ENCODE results near the gene FBXW7.
"Not testable (repeated sequence)": the region's sequence is repeated elsewhere in the genome, so short reads cannot be mapped to it uniquely, and the experiment has no call there.

FBXW7 gene

GRCh38 chr4:152535903-152536544, at the start of gene FBXW7:
Gene FBXW7, minus strand, starts transcription at chr4:152536092. Its CDS starts 124,289 bp downstream, at chr4:152411803.
- peak; percentile 97 for DNase-seq (ENCODE audit: low read depth in 2 of 2)

DNA sequence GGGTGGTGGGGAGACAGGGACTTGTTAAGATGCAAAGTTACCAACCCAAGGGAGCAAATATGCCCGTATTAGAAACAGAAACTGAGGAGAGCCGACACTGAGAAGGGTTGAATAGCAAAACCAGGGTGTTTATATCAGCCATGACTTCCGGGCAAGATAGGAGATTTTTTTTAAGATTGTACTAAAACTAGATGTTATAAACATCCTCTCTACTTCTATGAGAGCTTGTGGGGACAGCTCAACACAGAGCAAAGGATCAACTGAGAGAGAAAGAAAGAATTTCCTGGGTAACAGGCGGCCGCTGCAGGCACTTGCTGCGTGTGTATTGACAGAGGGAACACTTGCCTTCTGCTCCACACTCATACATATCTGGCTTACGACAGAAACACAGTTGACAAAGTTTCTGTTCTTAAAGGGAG, 49.1 kb upstream of the FBXW7 start:
- DNase-seq (ENCODE audit: low read depth in 2 of 2), result no peak

DNA sequence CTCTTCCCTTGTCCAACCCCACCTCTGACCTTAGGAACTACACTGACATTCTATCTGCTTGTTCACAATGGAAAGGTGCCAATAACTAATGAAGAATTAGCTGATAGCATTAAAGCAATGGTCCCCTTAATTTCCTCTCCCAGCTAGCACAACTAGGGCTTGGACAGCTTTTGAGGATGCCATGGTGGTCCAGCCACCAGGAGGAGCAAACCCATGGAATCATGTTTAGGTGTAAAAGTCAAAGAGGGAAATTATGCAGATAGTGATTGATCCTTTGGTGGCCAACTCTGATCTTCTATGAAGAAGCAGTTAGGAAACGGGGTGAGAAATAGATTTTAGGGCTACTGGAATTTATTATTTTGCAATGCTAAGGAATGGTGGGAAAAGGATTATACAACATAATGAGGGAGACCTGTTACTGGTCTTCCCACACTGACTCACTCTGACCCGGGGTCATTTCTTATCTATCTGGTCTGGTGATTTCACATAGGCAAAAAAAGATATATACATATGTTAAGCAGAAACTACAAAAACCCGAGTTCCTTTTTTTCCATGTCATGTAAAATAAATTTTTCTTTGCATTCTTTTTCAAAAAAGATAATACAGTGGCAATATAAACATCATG, 45.8 kb upstream of the FBXW7 start:
- no peak for DNase-seq (ENCODE audit: low read depth in 2 of 2)

DNA sequence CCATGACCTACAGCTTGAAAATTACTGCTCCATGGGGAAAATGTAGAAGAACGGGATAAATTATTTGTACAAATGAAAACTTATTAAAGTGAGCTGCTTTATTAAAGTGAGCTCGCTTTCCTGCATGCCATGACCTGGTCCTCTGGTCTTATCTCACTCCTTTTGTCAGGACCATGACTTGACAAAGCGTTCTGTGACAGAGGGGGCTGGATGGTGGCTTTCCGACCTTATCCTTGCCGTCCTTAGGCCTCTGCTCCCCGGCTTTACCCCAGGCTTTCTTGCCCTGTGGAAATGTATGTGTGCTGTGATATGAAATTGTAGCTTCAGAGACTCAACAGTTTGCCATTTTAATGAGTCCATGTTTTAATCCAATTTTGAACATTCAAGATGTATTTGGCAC, 44.0 kb upstream of the FBXW7 start:
- DNase-seq (ENCODE audit: low read depth in 2 of 2), result no peak

- no peak for DNase-seq (ENCODE audit: low read depth in 2 of 2)
Measured at GRCh38 chr4:152579107-152579764, 43.3 kb upstream of the FBXW7 start.

DNA sequence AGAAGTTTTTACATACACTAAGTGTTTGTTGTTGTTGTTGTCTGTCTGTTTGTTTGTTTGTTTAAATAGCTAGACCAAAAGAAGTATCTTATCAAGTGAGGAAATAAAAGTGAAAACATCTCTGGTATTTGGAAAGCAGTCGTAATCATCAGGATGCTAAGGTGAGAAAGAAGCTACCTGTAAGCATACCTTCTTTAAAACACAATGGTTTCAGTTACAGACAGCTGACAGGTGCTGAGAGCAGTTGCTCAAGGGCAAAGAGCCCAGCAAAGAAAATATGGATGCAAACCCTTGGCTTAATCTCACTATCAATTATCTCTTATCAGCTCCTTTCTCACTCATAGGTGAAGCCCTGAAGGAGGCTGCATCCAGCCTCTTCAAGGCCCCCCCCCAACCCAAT, 42.8 kb upstream of the FBXW7 start:
- no peak for DNase-seq (ENCODE audit: low read depth in 2 of 2)

- no peak for DNase-seq (ENCODE audit: low read depth in 2 of 2)
Measured at GRCh38 chr4:152577708-152578396, 42.0 kb upstream of the FBXW7 start.

- DNase-seq (ENCODE audit: low read depth in 2 of 2), result no peak
Measured at GRCh38 chr4:152575533-152575932, 39.6 kb upstream of the FBXW7 start.

DNA sequence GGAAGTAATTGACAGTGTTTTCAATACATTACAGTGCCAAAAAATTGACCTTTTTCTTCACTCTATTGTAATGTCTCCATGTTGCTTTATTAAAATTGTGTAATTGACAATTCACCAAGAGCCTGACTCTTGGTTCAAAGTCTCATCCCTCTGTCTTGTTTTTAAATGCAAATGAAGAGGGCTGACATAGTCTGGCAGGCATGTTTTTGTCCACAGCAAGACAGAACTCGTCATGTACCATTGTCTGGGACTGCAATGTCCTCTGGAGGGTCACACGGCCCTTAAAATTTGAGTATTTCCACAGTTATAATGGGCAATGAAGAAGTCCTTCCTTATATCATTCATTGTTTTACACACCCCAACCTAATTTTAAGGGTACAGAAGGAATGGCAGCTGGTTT, 38.0 kb upstream of the FBXW7 start:
- no peak for DNase-seq (ENCODE audit: low read depth in 2 of 2)

- no peak for DNase-seq (ENCODE audit: low read depth in 2 of 2)
Measured at GRCh38 chr4:152572417-152573086, 36.7 kb upstream of the FBXW7 start.

GRCh38 chr4:152571770-152572169, 35.9 kb upstream of the FBXW7 start:
- DNase-seq (ENCODE audit: low read depth in 2 of 2), result no peak

DNA sequence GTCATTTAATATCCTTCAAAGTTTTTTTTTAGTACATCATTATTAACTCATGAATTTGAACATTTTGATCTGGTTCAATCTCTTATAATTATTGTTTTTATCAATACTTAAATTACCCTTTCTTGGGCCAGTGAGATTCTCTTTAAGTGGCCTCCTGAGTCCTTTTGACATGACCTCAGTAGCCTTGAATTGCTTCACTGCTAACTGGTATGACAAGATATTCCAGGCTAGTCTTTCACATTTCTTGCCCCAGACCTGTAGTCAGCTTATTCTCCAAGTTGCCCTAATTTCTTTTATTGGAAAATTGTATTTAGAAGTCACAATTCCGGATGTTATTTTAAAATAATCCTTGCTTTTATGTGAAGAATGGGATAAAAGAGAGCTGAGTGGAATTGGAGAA, 35.4 kb upstream of the FBXW7 start:
- DNase-seq (ENCODE audit: low read depth in 2 of 2), result no peak

DNA sequence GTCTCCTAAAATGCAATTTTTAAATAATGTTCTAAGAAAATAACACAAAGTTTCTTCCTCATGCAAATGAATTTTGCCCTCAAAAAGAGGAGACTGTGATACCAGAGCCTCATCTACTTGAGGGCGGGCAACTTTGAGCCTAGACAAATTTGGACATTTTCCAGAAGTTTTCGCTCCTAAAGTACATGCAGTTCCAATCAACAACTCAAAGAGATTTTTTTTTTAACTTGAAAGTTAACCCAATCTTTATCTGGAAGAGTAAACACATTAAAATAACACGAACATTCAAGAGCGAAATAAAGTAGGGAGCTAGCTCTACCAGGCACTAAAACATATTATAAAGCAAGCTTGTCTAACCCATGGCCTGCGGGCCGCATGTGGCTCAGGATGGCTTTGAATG, 29.4 kb upstream of the FBXW7 start:
- DNase-seq (ENCODE audit: low read depth in 2 of 2), result no peak

DNA sequence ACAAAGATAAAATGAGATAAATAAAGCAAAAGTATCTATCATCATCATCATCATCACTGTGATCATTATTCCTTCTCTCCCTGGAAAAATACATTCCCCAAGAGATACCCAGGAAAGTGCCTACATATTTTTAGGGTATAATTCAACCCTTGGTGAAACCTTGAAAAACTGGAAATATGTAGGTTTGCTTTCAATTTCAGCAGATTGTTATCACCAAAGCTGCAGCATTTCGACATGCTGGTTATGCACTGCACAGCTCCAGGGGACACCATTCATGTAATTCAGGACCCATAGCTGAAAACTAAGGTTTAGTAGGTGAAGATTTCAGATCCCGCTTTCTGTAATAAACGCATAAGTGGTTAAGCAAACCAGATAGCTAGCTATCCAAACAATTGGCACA, 28.4 kb upstream of the FBXW7 start:
- DNase-seq (ENCODE audit: low read depth in 2 of 2), result no peak

DNA sequence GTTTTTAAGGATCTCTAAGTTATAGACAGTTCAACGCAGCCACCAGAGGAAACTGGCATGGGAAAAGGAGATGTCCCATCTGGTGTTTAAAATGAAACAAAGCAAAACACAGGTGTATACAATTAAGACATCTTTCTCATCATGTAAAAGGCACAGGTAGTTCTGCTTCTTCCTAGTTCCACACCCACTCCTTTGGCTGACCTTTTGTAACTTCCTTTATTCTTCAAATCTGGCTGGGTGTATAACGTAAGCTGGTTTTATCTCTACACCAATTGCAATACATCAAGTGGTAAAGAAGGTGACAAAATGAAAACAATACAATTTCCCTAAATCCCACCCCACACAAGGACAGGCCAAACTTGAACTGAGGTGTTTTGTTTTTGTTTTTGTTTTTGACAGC, 27.3 kb upstream of the FBXW7 start:
- DNase-seq (ENCODE audit: low read depth in 2 of 2), result no peak

- DNase-seq (ENCODE audit: low read depth in 2 of 2), result no peak
Measured at GRCh38 chr4:152559641-152560040, 23.7 kb upstream of the FBXW7 start.

- no peak for DNase-seq (ENCODE audit: low read depth in 2 of 2)
Measured at GRCh38 chr4:152558396-152558795, 22.5 kb upstream of the FBXW7 start.

DNA sequence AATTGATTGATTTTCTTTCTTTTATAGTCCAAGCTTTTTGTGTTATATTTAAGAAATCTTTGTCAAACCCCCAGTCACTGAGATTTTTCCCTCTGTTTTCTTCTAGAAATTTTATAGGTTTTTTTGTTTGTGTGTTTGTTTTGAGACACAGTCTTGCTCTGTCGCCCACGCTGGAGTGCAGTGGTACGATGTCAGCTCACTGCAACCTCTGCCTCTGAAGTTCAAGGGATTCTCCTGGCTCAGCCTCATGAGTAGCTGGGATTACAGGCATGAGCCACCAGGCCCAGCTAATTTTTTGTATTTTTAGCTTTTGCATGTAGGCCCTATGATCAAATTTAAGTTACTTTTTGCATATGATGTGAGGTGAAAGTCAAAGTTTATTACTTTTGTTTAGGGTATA, 20.9 kb upstream of the FBXW7 start:
- DNase-seq (ENCODE audit: low read depth in 2 of 2), result no peak

DNA sequence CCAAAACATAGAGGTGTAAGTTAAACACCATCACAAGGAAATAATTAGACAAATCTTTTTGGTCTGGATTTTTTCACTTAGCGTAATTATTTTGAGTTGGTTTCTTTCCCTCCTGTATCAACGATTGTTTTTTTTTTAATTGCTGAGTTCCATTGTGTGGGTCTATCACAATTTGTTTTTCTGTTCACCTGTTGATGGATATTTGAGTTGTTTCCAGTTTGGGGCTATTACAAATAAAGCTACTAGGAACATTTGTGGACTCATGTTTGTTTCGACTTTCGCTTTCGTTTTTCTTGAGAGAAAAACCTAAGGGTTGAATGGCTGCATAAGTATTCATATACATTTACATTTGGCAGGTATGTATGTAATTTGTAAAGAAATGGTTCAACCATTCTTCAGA, 20.4 kb upstream of the FBXW7 start:
- DNase-seq (ENCODE audit: low read depth in 2 of 2), result no peak

GRCh38 chr4:152554742-152555141, 18.9 kb upstream of the FBXW7 start:
- no peak for DNase-seq (ENCODE audit: low read depth in 2 of 2)

DNA sequence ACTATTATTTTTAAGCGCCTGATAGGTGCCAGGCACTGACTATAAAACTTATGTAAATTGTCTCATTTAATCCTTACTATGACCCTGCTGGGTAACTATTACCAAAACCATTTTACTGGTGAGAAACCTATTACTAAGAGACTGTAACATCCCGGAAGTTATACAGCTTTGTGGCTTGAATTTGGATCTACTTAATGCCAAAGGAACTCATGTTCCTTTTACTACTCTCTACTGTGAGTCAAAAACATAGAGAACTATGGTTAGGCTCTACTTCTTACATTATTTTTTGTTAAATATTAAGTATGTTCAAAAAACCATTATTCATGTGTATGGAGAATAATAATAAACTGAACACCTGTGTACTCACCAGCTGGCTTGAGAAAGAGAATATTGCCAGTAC, 14.8 kb upstream of the FBXW7 start:
- DNase-seq (ENCODE audit: low read depth in 2 of 2), result not testable (repeated sequence)

DNA sequence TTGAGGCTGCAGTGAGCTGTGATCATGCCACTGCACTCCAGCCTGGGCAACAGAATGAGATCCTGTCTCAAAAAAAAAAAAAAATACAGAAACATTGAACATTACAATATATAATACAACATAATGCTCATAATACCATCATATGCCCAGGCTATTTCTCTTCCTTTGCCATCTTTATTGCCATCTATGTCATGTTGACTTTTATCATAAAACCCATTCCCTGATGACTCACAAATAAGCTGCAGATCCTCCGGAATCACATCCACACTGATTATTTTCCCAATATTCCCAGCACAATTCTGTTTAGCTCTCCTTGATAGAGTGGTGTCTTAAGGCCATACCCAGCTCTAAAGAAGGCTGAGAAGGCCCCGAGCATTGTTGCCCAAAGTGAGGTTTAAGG, 9.2 kb upstream of the FBXW7 start:
- no peak for DNase-seq (ENCODE audit: low read depth in 2 of 2)
